Astrocyte of the hippocampus (primary cell): ENCODE data around the gene INPP4B.

Experiments
- DNase-seq: peaks from one replicate; pipeline ENCODE4 v3.0.0; 2011; ENCODE audit warnings: low read depth, low spot score

The INPP4B gene

DNA sequence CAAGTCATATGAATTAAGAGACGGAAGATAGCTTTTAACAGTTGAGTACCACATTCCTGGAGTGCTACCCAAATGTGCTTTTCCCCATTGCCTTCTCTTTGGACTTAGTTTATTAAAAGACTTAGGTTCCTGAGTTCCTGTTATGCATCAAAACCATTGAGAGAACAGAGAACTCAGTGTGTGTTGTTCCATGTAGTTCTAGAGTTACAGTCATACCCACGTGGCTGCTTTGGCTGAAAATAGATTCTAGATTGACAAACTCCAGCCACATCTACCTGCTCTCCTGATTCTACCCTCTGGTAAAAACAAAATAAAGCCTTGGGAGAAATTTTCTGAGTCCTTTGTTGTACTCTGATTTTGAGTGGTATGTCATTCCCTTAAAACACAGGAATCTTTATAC lies 824.3 kb downstream of the INPP4B start:
- DNase-seq, result no peak

DNA sequence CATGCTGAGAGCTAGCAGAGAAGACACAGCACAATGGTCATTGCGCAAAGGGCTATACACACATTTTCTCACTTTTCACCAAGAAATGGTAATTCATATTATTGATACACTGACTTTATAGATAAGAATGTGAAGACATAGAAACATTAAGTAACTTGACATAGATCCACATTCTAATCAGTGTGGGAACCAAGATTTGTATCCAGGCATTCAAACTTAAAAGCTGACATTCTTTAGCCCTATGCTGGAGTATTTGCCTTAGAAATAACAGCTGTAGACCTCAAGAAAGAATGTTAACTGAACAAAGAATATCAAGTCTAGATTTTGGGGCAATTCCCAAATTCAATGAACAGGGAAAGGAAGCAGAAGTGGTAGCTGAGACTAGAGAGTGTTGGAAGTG lies 824.9 kb downstream of the INPP4B start:
- peak; percentile 14 for DNase-seq

DNA sequence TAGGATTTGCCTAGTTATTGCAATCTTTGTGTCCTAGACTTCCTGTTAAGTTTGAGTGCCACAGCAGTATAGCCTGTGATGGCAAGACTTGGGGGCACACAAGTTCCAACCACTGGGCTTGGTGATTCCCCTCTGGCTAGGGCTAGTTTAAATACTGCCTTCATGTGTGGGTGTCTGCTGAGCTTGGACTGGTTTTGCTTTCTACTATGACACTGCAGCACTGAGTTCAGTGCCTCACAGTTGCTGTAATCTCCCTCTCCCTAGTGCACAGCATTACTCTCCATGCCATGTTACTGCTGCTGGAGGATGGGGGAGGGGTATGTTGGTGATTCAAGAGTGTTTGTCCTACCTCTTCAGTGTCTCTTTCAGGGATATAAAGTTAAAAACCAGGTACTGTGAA lies 830.1 kb downstream of the INPP4B start:
- no peak for DNase-seq

DNA sequence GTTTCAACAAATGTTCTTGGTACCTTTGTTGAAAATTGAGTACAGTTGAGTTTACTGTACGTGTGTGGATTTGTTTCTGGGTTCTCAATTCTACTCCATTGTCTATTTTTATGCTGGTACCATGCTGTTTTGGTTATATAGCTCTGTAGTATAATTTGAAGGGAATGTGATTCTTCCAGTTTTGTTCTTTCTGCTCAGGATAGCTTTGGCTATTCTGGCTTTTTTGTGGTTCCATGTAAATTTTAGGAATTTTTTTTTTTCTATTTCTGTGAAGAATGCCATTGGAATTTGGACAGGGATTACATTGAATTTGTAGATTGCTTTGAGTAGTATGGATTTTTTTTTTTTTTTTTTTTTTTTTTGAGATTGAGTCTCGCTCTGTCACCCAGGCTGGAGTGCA lies 836.4 kb downstream of the INPP4B start:
- no peak for DNase-seq

DNA sequence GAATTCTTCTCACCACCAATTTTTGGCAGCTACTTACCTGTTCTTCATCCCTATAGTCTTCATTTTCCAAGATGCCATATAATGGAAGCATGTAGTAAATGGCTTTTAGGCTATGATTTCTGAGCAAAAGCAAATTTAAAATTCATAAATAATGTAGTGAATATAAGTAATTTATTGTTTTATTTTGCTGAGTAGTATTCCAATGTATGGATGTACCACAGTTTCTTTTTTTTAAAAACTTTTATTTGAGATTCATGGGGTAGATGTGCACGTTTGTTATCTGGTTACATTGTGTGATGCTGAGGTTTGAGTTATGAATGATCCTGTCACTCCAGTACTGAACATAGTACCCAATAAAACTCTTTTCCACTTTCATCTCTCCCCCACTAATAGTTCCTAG lies 840.6 kb downstream of the INPP4B start:
- no peak for DNase-seq

GRCh38 chr4:141999446-142000143 lies 846.5 kb downstream of the INPP4B start:
- DNase-seq, result no peak

GRCh38 chr4:141995056-141995455 lies 851.0 kb downstream of the INPP4B start:
- no peak for DNase-seq

DNA sequence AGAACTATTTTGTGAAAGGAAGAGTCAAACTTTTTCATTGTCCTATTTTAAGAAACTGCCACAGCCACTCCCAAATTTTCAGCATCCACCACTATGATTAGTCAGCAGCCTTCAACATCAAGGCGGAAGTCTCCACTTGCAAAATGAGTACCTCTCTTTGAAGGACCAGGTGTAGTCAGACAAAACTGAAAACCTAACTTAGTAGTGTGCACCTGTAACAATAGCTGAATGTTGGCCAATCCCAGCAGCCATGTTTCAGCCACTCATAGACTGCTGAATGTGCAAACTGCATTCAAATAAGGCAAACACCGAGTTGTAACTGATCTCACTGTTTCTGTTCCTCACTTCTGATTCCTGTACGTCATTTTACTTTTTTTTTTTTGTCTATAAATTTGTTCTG lies 868.7 kb downstream of the INPP4B start:
- no peak for DNase-seq
